HG03025 (cell line): Measurements from ENCODE around the gene AP3D1.

Source experiments
- ATAC-seq: cut with Tn5 transposase; IDR thresholded peaks from one replicate; pipeline ENCODE4 v1.9.1; 2021; ENCODE audit warnings: mild to moderate bottlenecking, moderate library complexity; ENCODE audit not compliant: unreplicated experiment, low FRiP score

Gene AP3D1

DNA sequence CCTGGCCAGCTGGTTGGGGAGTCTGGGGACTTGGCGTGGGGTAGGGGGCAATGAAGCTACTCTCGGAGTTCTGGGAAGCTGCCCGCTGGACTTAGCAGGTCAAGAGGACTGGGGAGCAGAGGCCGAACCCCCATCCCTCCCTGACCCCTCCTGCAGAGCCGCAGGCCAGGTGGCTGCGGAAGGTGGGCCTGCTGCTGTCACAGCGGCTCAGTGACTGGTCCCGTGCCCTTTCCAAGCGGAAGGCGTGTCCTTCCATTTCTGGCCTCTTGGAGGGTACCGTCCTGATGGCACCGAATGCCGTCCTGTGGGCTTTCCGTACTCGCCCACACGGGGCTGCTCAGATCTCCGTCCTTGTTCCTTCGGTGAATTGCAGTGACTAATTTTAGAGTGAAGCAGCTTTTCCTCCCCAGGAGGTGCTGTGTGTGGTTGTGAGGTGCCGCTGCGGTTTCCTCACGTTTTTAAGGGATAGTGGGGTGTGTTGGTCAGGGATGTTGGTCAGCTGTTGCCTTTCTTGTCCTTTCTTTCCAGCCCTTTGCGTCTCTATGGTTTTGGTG lies 33.1 kb upstream of the AP3D1 start:
- no peak for ATAC-seq

GRCh38 chr19:2181633-2181997 lies 30.2 kb upstream of the AP3D1 start:
- no peak for ATAC-seq

DNA sequence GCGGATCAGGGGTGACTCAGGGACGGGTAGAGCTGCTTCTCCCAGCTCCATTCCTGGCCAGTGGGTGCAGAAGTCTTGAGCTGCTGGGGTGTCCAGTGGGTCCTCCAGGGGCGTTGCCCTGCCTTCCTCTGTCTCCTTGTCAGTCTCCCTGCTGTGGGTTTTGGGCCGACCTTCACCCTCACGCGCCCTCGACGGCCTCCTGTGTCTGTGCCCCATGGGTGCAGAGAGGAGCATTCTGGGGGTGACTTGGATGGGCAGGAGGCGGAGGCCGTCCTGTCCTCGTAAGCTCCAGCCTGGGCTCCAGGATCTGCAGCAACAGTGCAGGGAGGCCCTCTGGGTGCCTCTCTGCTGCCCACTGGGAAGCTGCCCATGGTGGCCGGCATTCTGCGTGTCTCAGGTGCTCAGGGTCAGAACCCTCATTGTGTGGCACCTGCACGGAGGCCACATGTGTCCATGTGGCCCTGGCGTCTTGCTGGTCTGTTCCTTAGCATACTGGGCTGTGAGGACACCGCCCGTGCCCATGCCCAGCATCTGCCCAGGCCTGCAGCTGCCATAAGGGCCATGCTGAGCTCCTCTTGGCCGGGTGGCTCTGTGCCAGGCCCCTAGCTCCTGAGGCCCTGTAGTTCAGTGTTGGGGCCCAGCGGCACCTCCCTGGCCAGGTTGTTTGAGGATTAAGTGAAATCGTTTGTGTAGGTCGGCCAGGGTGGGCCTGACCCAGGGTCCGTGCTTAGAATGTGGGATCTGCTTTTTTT lies 29.7 kb upstream of the AP3D1 start:
- ATAC-seq, result no peak

DNA sequence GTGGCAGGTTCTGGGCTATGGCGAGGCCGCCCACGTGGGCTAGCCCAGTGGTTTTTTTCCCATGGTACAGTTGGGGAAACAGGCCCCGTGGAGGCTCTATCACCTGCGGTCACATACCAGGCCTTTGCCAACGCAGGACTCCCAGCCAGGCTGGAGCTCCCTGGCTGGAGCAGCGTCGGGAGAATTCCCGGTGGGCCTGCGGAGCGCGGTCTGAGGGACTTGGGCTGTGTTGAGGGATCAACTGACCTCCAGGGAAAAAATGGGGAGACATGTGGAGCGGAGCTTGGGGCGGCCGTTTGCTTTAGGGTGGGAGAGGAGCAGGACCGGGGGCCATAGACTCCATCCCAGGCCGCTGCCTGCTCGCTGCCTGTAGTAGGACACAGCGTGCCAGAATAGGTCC lies 28.7 kb upstream of the AP3D1 start:
- ATAC-seq, result no peak

GRCh38 chr19:2179095-2179494 lies 27.7 kb upstream of the AP3D1 start:
- no peak for ATAC-seq

- ATAC-seq, result no peak
These were observed 25.1 kb upstream of the AP3D1 start for GRCh38 chr19:2176337-2176994.

DNA sequence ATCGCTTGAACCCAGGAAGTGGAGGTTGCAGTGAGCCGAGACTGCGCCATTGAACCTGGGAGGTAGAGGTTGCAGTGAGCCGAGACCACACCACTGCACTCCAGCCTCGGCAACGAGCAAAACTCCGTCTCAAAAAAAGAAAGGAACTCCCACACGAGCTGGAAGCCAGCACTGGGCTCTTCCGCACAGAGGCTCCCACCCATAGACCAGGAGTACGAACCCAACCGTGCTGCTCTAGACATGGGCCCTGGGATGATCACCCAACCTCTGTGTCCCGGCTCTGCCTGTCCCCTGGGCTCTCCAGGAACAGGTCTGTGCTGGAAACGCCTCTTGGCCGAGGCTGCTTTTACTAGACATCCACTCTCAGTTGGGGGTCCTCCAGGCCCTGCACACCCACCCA lies 24.4 kb upstream of the AP3D1 start:
- ATAC-seq, result no peak

DNA sequence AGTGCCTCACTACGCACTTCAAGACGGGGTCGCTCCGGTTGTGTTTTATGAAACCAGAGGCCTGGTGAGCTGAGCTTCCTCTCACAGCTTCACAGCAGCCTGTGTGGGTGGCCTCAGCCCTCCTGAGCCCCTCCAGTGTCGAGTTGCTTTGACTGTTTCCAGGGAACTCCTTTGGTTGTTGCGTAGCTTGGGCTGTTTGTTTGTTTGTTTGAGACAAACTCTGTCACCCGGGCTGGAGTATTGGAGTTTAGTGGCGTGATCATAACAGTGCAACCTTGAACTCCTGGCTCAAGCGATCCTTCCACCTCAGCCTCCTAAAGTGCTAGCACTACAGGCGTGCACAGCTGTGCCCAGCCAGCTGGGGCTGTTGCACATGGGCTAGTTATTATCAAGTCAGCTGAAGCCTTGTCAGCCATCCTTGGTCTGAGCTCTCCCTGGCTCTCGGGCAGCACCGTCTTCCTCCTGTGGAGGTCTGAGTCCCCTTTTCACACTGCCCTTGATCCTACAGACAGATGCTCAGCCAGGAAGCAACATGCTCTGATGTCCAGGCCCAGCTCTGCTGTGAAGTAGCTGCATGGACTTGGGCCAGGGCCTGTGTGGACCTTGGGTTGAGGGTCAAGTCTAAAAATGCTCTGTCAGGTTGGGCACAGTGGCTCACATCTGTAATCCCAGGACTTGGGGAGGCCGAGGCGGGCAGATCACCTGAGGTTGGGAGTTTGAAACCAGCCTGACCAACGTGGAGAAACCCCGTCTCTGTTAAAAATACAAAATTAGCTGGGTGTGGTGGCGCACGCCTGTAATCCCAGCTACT lies 22.6 kb upstream of the AP3D1 start:
- ATAC-seq, result no peak

DNA sequence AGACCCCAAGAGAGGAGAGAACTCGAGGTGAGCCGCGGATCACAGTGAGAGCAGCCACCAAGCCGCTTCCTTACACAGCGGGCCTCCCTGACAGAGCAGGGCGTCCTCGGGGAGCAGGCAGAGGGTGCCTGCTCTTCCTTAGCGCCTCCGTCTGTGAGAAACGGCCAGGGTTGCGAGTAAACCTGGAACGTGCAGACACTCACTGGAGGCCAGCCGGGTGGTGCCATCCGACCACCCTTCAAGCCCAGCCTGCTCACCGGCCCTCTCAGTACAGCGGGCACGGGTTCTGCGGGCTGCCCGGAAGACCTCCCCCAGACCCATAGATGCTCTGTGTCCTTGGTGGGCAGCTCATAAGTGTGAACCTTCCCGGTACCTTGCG lies 22.0 kb upstream of the AP3D1 start:
- ATAC-seq, result no peak

GRCh38 chr19:2171349-2172145 lies 20.2 kb upstream of the AP3D1 start:
- ATAC-seq, result no peak

- no peak for ATAC-seq
These were observed 19.6 kb upstream of the AP3D1 start for GRCh38 chr19:2170987-2171348.

GRCh38 chr19:2170219-2170618 lies 18.9 kb upstream of the AP3D1 start:
- ATAC-seq, result no peak

DNA sequence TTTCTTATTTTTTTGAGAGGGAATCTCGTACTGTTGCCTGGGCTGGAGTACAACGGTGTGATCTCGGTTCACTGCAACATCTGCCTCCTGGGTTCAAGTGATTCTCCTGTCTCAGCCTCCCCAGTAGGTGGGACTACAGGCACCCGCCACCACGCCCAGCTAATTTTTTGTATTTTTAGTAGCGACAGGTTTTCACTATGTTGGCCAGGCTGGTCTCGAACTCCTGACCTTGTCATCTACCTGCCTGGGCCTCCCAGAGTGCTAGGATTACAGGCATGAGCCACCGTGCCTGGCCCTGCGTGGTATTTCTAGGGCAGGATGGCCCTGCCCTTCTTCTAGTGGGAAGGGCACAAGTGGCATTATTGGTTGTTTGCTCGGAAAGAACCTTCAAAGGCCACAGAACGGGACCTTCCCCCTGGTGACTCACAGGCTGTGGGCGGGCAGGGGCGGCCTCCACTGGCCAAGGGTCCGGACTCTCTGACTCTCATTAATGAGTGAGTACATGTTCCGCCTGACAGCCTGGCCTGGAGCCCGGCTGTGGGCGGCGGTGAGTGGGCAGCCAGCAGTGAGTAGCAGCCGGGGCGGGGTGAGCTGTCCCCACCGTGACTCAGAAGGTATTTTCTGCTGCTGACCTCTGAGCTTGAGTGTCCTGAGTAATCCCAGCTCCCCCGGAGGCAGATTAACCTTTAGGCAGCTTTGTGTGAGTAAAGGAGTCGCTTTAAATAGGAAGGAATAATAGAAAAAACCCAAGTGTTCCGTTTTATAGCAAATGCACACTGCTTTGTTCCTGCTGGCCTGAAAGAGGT lies 17.5 kb upstream of the AP3D1 start:
- ATAC-seq, result no peak

- ATAC-seq, result no peak
These were observed 16.7 kb upstream of the AP3D1 start for GRCh38 chr19:2167896-2168618.

- ATAC-seq, result no peak
These were observed 15.7 kb upstream of the AP3D1 start for GRCh38 chr19:2166741-2167738.

DNA sequence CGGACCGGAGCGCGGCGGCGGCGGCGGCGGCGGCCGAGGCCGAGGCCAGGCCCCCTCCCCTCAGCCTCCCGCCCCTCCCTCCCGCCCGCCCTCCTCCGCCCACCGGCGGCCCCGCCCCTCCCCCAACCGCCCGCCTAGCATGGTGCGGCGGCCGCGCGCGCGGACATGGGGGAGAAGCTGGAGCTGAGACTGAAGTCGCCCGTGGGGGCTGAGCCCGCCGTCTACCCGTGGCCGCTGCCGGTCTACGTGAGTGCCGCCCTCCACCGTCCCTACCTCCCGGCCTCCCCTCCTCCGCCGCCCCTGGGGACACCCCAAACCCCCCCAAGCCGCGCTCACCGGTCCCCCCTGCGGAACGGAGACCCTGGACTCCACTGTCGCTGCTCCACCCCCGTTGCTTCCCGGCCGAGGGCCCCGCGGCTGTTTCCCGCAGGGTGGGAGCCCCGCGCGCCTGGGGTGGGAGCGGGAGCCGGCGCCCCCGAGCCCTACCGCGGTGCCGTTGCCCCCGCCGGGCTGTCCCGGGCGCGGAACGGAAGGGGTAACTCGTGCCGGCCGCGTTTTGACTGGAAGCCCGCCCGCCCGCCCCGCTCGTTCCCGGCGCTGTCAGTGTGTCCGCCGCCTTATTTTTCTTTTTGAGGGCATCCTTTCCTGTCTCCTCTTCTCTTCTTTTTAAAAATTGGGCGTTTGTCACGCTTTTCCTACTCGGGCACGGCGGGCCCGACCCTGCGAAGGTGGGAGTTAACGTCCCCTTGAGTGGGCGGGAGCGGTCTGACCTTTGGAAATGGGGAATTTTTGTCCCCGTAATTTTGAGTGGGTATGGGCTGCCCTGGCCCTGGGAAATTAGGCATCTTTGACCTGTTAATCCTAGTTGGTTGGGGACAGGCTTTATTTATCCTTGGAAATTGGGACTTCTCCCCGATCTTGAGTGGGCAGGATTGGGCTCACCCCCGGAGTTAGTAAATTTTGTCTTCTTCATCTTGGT lies 12.9 kb upstream of the AP3D1 start:
- ATAC-seq, result peak; percentile 13

DNA sequence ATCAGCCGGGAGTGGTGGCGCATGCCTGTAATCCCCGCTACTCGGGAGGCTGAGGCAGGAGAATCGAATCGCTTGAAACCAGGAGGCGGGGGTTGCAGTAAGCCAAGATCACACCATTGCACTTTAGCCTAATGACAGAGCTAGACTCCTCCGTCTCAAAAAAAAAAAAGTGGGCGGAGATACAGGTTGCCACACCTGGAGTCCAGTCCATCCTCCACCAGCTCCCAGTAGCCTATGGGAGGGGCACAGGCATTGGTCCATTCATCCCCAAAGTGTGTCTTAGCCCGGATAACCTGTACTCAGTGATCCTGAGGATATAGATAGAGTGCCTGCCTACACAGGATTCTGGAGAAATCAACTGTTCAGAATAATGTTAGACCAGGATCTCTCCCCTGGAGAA lies 9.0 kb upstream of the AP3D1 start:
- no peak for ATAC-seq
